Forelimb muscle (tissue), 1 donor: ENCODE results near the gene CNOT9. TPM values are rescaled to one million over a fixed set of nuclear protein-coding genes. Genes with fewer than 3 reads are reported as not detected.

Experiments used
- DNase-seq: peaks from one replicate; pipeline ENCODE4 v3.0.0-alpha.2; 2013; ENCODE audit warnings: low read depth
- polyA plus RNA-seq: library from polyadenylated mRNA; unstranded; fragments of 120-200 nt; gene quantifications from one replicate; pipeline ENCODE4 v1.2.1, GENCODE V29; 2013; ENCODE audit not compliant: insufficient read length

The CNOT9 gene
- polyA plus RNA-seq, 1 donor = 37.3 TPM

DNA sequence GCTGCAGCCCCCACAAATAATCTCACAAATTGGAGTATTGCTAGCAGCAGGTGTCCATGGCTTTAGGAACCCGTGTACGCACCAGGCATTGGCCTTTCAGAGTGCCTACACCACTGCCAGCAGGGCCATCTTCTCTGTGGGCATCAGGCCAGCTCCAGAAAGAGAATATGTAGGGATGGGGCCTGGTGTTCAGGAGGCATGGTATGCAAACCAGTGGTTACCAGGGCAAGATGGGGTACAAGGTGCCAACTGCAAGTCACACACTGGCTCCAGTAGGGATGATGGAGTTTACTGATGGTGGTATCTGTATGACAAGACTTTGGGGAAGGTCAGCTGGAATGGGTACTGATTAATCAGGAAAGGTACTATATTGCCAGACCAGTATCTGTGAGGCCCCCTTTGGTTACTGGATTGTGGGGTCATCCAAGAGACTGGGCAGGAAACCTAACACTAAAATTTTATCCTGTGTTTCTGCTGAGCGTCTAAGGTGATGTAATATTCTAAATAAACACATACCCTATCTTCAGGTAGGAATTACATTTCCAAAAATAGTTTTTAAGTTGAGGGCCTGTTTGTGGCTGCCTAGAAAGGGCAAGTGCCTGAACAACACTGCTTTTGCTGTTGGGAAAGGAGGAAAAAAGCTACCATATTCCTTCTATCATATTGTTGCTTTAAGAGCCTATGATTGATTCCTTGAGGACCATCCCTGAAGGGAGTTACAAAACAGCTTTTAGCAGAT is 9.0 kb downstream of the CNOT9 start:
- no peak for DNase-seq

DNA sequence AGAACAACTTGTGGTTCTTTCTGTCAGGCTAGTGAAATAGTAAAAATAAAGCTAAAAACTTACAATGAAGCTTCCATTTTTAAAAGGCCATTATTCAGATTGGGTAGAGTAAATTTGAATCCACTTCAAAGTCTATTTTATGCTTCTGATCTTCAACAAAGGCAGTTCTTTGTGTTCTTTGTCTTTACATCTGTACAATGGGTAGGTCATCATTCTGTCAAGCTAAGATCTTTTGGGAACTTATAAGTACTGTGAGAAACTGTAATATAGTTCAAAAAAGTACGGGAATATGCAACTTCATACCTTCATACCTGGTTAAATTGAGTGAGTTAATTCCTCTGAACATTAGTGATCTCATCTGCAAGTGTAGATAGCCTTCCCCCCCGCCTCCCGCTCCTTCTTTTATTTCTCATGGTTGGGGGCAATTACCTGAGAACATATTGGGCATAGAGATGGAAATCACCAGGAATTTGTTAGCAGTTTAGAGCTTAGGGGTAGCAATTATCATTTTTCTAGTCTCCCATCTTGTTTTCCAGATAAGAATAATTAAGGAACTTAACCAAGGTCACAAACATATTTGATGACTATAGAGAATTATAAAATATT is 9.7 kb downstream of the CNOT9 start:
- no peak for DNase-seq

DNA sequence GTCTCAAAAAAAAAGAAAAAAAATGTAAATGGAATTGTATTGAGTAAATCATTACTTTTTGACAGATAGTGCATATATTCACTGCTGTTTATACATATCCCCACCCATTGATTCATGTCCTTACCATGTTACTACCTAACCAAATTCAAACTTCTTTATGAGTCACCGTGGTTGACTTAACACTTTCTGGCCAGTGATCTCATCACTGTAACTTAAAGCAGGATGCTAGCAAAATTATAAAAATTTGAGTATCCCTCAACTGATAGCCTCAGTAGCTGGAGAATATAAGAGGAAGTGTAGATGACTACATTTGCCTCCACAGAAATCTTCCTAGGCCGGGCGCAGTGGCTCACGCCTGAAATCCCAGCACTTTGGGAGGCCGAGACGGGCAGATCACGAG is 13.4 kb downstream of the CNOT9 start:
- no peak for DNase-seq

DNA sequence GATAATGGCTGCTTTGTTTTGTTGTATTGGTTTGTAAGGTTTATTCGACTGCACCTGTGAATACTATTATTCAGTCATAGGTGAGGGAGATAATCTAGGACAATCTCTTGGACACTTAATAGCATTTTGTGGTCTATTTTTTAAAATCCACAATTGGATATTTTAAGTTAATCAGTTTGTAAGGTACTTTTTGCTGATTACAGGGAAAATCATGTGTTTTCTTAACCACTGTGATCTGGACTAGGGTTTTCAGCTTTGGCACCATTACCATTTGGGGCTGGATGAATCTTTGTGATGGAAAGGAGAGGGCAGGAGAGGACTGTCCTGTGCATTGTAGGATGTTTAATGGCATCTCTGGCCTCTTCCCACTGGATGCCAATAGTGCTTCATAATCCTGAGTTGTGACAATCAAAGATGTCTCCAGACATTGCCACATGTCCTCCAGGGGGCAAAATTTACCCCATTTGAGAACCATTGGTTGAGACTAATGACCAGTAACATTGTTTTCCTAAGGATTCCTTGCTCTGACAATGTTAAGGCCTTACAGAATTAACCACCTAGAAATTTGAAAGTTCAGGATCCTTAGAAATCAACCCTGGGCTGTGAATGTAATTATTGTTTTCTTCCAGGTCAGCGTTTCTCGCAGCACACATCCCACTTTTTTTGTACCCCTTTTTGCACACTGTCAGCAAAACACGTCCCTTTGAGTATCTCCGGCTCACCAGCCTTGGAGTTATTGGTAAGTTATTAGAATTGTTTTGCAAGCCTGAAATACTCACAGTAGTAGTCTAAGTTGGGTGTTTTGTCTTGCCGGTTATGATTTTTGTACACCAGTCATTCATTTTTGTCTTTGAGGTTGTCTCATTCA is 15.6 kb downstream of the CNOT9 start:
- DNase-seq = no peak

DNA sequence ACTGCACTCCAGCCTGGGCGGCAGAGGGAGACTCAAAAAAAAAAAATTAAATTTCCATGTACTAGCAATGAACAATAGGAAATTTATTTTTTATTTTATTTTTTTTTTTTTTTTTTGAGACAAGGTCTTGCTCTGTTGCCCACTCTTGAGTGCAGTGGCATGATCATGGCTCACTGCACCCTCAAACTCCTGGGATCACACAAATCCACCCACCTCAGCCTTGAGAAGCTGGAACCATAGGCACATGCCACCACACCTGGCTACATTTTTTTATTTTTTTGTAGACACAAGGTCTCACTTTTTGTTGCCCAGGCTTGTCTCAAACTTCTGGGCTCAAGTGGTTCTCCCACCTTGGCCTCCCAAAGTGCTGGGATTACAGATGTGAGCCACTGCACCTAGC is 16.9 kb downstream of the CNOT9 start:
- no peak for DNase-seq

DNA sequence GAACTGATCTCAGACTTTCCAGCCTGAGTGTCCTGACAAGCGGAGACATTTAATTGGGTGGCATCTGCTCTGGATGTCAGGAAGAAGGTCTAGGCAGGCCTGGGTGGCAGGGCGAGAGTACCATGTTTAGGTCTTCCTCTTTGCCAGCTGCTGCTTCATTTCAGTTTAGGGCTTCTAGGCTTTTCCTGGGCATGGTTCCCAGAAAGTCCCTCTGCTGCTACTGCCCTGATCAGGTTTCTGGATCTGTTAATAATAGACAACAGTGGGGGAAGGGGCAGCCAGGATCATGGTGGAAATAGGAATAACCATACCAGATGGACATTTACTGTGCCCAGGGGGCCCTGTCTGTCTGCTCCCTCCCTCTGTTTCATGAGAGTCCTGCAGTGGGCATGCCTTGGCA is 36.8 kb downstream of the CNOT9 start:
- DNase-seq = no peak

DNA sequence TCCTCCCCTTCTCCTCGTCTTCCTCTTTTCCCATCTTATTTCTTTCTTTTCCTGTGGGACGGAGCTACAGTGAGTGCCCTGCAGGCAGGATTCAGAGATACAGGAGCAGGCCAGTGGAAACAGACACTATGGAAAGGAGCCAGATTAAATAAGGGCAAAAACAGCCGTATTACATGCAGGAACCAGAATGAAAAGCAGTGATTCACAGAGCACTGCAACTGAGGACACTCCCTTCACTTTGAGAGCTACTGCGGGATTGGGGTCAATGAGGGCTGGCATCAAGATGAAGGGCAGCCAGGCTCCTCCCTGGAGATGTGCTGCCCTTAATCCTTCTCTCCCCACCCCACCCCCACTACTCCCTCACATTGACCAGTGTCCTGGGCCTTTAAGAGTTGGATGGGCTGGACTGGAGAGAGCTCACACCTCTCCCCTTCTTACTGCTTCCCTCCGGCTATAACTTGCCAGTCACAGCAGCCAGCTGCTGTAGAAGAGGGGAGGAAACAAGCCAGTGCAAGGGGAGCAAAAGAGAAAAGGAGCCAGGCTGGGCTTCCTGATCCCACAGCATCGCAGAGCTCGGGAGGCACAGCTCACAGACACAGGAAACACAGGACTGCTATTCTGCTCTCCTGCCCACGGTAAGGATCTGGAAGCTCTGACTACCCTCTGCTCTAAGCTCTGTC is 38.9 kb downstream of the CNOT9 start, which contains the start of gene PLCD4:
Gene PLCD4, plus strand, starts transcription at position 464 of the 680 bp plus-strand sequence. CDS start 7,841 bp downstream, outside the sequence.
- no peak for DNase-seq

DNA sequence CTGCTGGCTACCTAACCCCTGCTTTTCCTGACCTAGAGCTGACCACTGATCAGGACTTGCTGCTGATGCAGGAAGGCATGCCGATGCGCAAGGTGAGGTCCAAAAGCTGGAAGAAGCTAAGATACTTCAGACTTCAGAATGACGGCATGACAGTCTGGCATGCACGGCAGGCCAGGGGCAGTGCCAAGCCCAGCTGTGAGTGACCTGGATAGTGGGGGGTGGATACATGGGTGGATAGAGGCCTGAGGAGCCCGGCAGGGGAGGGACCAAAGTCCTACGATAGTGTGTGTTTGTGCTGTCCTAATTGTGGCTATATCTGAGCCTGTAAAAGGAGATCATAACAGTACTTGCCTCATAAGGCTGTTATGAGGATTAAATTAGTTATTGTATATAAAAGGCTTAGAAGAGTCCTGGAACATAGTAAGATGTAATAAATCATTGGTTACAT is 47.3 kb downstream of the CNOT9 start:
- no peak for DNase-seq

DNA sequence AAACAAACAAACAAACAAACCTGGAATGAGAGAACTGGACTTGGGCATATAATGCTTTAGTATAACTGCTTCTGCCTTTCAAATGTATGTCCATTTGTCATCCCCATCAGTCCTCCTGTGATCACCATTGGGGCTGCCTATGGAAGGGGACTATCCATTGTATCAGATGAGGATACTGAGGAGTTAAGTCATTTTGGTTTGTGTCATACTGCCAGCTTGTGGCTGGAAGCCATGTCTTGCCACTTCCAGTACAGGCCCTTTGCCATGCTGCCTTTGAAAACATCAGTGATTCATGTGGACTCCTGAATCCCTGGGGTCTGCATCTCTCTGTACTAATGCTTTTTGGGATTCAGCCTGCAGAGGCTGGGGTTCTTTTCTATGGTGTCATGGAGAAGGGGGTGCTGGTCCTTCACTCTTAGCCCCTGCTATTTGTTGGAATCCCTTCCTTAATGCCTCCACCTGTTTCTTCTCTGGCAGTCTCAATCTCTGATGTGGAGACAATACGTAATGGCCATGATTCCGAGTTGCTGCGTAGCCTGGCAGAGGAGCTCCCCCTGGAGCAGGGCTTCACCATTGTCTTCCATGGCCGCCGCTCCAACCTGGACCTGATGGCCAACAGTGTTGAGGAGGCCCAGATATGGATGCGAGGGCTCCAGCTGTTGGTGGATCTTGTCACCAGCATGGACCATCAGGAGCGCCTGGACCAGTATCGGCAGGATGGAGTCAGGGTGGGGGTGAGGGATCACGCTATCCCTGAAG is 49.6 kb downstream of the CNOT9 start:
- no peak for DNase-seq

DNA sequence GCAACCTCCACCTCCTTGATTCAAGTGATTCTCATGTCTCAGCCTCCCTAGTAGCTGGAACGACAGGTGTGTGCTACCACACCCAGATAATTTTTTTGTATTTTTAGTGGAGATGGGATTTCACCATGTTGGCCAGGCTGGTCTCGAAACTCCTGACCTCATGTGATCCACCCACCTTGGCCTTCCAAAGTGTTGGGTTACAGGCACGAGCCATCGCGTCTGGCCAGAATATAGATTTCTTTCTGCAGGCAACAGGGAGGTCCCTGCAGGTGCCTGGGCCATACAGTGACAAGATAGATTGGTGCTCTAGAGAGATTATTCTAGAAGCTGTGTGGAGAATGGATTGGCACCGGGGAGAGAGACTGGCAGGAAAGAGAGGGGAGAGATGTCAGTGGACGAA is 52.4 kb downstream of the CNOT9 start:
- DNase-seq = no peak

DNA sequence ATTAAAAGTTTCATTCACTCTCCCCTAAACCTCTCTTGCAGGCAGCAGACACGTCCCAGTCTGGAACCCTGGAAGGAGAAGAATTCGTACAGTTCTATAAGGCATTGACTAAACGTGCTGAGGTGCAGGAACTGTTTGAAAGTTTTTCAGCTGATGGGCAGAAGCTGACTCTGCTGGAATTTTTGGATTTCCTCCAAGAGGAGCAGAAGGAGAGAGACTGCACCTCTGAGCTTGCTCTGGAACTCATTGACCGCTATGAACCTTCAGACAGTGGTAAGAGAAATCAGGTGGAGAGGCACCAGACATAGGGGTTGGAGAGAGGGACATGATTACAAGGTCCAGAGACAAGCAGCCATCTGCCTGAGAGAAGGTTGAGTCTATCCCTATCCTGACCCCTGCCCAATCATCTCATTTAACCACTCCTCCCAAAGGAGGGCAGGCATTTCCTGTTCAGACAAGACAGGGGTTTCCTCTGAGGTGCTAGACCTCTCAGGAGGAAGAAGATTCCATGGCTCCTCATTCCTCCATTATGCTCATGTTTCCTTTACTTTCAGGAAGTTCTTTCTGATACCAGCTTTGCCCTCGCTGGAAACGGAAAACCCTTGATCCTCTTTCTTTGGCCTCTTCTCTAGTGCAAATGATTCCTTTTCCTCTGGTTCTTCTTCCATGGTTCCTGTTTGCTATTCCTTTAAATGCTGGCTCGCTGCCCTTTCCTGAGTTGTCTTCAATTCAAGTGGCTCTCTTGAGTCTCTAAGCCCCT is 54.1 kb downstream of the CNOT9 start:
- DNase-seq = no peak

DNA sequence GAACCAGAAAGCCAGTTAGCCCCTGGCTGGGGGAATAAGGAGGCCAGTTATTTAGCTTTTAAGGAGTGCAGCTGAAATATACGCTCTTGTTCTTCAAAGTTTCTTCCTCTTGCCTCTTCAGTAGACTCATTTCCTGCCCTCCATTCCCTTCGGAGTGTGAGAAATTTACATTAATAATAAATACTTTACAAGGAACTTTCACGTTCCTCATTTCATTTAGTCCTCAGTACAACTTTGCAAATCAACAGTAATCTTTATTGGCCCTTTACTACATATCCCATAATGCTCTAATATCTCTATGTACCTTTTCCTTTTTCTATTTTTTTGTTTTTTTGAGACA is 54.7 kb downstream of the CNOT9 start:
- no peak for DNase-seq

DNA sequence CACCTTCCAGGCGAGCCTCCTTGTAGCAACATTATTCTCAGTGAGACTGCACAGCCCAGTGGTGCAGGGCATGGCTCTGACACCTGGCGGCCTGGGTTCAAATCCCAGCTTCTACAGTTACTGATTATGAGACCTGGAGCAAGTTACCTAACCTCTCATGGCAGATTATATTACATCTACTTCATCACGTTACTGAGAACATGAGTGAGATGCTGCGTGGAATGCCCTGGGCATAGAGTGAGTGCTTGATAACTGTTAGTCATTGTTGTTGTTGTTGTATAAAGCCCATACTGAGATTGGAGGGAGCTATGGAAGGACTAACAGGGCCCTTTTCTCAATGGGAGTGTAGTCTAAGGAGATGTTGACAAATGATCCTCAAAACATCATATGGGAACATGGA is 57.7 kb downstream of the CNOT9 start:
- no peak for DNase-seq

DNA sequence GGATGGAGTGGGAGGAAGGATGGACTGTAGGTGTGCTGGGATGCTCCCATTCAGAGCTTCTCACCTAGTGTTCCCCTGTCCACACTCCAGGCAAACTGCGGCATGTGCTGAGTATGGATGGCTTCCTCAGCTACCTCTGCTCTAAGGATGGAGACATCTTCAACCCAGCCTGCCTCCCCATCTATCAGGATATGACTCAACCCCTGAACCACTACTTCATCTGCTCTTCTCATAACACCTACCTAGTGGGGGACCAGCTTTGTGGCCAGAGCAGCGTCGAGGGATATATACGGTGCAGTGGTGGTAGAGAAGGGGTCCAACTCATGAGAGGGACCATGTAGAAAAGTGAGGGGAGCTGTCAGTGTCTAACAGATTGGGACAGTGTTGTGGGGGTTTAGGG is 59.3 kb downstream of the CNOT9 start:
- no peak for DNase-seq

DNA sequence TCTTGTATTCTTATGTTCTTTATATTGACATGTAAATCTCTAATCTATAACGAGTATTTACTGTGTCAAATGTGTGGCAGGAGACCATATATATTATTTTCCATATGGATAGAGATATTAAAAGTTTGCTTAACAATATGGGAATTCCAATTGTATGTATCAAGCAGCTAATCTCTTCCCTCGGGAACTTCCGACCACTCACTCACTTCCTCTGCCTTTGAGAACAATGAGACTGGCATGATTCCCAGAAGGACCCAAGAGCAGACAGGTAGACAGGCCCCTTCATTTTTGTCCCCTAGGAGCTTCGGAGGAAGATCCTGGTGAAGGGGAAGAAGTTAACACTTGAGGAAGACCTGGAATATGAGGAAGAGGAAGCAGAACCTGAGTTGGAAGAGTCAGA is 63.2 kb downstream of the CNOT9 start:
- no peak for DNase-seq

DNA sequence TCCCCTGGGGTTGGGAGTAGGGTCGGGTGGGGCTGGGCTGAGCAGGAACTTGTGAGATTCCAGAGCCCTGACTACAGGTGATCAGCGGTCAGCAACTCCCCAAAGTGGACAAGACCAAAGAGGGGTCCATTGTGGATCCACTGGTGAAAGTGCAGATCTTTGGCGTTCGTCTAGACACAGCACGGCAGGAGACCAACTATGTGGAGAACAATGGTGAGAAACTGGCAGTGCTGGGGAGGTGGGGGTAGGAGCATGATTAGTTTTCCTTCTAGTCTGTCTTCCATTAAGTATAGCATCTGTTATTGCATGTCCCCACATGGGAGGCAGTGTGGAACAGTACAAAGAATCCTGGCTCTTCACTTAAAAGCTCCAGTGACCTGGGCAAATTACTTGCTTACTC is 67.1 kb downstream of the CNOT9 start:
- no peak for DNase-seq

DNA sequence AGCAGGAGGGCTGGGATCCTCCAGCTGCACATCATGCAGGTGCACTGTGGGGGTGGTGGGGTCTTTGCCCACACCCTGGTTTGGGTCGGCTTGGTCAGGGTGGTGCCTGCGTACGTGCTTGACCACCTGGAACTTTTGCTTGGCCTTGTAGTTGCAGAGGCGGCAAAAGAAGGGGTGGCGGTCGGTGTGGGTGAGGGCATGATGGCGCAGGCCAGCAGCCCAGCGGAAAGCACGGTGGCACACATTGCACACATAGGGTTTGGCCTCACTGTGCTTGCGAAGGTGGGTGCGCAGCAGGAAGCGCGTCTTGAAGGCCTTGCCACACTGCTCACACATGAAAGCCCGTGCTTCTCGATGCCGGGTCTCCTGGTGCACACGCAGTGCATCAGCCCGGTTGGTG is 69.7 kb downstream of the CNOT9 start:
- no peak for DNase-seq

DNA sequence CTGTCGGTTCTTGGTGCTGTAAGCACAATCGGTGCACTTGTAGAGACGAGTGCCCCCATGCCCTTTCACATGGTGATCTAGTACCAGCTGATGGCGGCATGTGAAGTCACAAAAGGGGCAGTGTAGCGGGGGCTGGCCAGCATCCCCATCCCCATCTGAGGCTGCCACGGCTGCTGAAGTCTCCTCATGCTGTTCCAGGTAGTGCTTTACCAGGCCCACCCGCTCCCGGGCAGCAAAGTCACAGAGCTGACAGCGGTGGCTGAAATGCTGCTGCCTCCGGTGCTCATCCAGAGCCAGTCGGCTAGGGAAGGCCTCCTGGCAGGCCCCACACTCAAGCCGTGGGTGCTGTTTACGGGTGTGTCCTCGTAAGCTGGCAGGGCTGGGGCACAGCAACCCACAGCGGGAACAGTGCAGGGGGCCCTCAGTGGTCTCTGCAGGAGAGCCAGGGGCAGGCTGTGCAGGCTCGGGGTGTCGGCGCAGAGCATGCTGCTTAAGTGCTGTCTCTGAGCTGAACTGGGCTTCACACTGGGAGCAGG is 73.5 kb downstream of the CNOT9 start:
- no peak for DNase-seq

DNA sequence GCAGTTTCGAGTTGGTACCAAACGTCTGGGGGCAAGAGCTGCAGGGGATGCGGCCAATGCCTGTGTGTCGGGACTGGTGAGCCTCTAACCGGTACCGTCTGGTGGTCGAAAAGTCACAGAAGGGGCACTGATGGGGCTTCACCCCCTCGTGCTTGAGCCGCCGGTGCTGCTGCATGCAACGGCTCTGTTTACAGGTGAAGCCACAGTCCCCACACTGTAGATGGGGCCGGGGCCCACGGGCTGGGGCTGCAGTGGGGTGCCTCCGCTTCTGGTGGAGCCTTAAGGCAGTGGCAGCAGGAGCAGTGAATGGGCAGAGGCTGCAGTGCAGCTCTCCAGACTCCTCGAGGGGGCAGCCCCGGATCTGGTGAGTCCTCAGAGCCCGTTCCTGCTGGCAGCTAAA is 74.1 kb downstream of the CNOT9 start:
- no peak for DNase-seq

DNA sequence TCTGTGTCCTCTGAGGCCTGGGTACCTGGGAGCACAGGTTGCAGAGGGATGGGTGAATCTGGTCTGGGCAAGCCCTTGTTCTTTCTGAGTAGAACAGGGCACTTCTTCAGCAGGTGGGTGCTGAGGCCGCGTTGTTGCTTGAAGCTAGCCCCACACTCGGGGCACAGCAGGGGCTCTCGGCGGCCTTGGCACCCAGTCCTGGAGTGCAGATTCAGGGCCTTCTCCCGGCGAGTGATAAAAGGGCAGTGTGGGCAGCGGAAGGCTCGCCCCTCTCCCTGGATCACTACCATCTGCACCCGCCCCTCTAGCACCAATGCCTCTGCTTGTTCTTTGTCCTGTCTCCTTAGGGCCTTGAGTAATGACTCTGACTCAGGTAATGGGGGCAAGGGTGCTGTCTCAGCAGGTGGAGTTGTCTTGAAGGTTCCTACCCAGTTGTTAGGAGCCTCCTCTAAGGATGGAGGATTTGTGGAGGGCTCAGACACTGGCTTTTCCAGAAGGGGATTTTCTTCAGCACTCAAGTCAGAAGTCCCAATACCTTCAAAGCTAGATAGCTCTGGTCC is 75.2 kb downstream of the CNOT9 start:
- no peak for DNase-seq
